ENCODE data around the gene PAK5. TPM values are rescaled to one million over a fixed set of nuclear protein-coding genes. Genes with fewer than 3 reads are reported as not detected.

The PAK5 gene
- total and polyA plus RNA-seq, 10 donors = not detected

GRCh38 chr20:9630554-9630953, 208.3 kb downstream of the PAK5 start:
- no peak overlapping the region for H3K4me3 ChIP-seq
- intact Hi-C loops (cut with DNase I; ENCODE audit: low total_unique reads) = no loop called here
- no peaks in the 10 kb centered on the region for H3K36me3 ChIP-seq
- H3K9me3 ChIP-seq = no peaks in the 10 kb centered on the region
- H3K4me1 ChIP-seq = no peaks in the 10 kb centered on the region
- H3K27me3 ChIP-seq (replicated peaks in 1 of 7) = peaks cover 0 to 6% (median 0%) of the 10 kb centered on the region in 7 donors
- TF ChIP-seq POLR2AphosphoS5 (IDR thresholded peaks at IDR 0.05) (no peak), POLR2A (IDR thresholded peaks at IDR 0.05) (no peak)
- TF ChIP-seq, protein P1, sequence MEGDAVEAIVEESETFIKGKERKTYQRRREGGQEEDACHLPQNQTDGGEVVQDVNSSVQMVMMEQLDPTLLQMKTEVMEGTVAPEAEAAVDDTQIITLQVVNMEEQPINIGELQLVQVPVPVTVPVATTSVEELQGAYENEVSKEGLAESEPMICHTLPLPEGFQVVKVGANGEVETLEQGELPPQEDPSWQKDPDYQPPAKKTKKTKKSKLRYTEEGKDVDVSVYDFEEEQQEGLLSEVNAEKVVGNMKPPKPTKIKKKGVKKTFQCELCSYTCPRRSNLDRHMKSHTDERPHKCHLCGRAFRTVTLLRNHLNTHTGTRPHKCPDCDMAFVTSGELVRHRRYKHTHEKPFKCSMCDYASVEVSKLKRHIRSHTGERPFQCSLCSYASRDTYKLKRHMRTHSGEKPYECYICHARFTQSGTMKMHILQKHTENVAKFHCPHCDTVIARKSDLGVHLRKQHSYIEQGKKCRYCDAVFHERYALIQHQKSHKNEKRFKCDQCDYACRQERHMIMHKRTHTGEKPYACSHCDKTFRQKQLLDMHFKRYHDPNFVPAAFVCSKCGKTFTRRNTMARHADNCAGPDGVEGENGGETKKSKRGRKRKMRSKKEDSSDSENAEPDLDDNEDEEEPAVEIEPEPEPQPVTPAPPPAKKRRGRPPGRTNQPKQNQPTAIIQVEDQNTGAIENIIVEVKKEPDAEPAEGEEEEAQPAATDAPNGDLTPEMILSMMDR (IDR thresholded peaks at IDR 0.05 in 8 of 11, conservative IDR thresholded peaks at IDR 0.05 in 3 of 11) = no peak
- WGBS, 5 donors = 69 to 83% (median 70%) methylated on average over 2 of the region's 2 CpGs
- H3K27ac ChIP-seq = no peak overlapping the region
- DNase-seq = no peak

DNA sequence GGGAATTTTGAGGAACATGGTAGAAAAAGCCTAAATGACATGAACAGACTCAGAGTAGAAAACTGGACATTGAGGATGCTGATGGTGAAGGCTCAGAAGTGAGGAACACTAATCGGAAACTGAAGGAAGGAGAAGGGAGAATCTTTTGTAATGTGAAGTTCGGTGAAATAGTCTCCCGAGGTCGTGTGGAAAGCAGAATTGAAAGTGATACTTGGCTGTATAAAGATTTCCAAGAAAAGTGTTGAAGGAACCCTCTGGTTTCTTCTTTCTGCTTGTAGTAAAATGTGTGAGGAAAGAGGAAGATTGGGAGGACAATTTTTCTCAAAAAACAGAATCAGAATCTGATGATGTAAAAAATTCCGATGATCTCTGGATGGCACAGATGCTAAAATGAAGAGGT, 209.0 kb downstream of the PAK5 start:
- Histone ChIP-seq H3K9me3 (no peaks in the 10 kb centered on the region), H3K4me1 (no peaks in the 10 kb centered on the region), H3K27ac (no peak overlapping the region), H3K4me3 (no peak overlapping the region), H3K36me3 (no peaks in the 10 kb centered on the region), H3K27me3 (replicated peaks in 1 of 7) (peaks cover 0 to 6% (median 0%) of the 10 kb centered on the region in 7 donors)
- no peak for DNase-seq
- TF ChIP-seq, protein P1 (IDR thresholded peaks at IDR 0.05 in 8 of 11, conservative IDR thresholded peaks at IDR 0.05 in 3 of 11) = no peak
- TF ChIP-seq POLR2A (IDR thresholded peaks at IDR 0.05) (no peak), POLR2AphosphoS5 (IDR thresholded peaks at IDR 0.05) (no peak)
- 68 to 84% (median 72%) methylated on average over 5 of the region's 5 CpGs for WGBS, 5 donors
- intact Hi-C loops (cut with DNase I; ENCODE audit: low total_unique reads) = no loop called here

DNA sequence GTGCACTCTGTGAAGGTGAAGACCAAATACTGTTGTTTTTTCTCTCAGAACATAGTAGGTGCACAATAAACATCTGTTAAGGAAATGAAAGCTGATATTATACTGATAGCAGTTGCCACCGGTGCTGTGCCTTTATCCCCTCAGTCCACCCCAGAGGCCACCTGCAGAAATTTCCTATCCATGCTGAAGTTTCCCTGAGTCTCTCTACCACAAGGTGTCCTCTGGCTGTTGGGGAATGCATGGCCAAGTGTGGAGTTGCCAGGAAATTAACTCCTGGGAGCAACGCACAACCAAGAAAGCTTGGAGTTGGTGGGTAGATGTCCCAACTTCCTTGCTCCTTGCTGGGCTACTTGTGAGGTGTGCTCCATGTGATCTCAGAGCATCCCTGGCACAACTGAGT, 210.3 kb downstream of the PAK5 start:
- Histone ChIP-seq H3K4me3 (no peak overlapping the region), H3K36me3 (no peaks in the 10 kb centered on the region), H3K4me1 (no peaks in the 10 kb centered on the region), H3K27me3 (replicated peaks in 1 of 7) (peaks cover 0 to 6% (median 0%) of the 10 kb centered on the region in 7 donors), H3K27ac (no peak overlapping the region), H3K9me3 (no peaks in the 10 kb centered on the region)
- intact Hi-C loops (cut with DNase I; ENCODE audit: low total_unique reads) = no loop called here
- TF ChIP-seq POLR2AphosphoS5 (IDR thresholded peaks at IDR 0.05) (no peak), POLR2A (IDR thresholded peaks at IDR 0.05) (no peak)
- TF ChIP-seq, protein P1 (IDR thresholded peaks at IDR 0.05 in 8 of 11, conservative IDR thresholded peaks at IDR 0.05 in 3 of 11) = no peak
- DNase-seq = no peak
- WGBS, 5 donors = 73 to 91% (median 87%) methylated on average over 2 of the region's 2 CpGs

DNA sequence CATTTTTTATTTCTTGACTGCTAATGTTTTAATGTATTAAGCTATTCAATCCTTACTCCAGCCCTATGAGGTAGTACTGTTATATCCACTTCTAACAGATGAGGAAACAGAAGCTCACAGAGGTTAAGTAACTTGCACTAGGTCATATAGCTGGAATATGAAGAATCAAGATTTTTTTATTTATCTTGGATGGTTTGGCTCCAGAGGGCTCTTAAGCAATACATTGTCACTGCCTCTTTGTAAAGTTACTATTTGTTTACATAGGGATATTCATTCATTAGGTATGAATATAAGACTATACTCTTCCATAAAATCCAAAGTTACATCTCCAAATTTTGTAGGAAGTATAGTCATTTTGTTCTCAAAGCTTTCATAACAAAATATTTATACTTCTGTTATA, 210.7 kb downstream of the PAK5 start:
- no peak overlapping the region for H3K4me3 ChIP-seq
- no peak for DNase-seq
- no peaks in the 10 kb centered on the region for H3K9me3 ChIP-seq
- no peaks in the 10 kb centered on the region for H3K4me1 ChIP-seq
- peaks cover 0 to 6% (median 0%) of the 10 kb centered on the region in 7 donors for H3K27me3 ChIP-seq (replicated peaks in 1 of 7)
- no peaks in the 10 kb centered on the region for H3K36me3 ChIP-seq
- H3K27ac ChIP-seq = no peak overlapping the region
- TF ChIP-seq, protein P1 (IDR thresholded peaks at IDR 0.05 in 8 of 11, conservative IDR thresholded peaks at IDR 0.05 in 3 of 11) = no peak
- no peak for TF ChIP-seq POLR2A (IDR thresholded peaks at IDR 0.05)
- TF ChIP-seq POLR2AphosphoS5 (IDR thresholded peaks at IDR 0.05) = no peak
- intact Hi-C loops (cut with DNase I; ENCODE audit: low total_unique reads) = no loop called here

All from spleen (tissue), 11 donors.